ENCODE measurements around the gene NMNAT2. TPM values are rescaled to one million over a fixed set of nuclear protein-coding genes. Genes with fewer than 3 reads are reported as not detected.

NMNAT2 gene
- total RNA-seq, 1 experiment from 2014 or later: 0.39 TPM

DNA sequence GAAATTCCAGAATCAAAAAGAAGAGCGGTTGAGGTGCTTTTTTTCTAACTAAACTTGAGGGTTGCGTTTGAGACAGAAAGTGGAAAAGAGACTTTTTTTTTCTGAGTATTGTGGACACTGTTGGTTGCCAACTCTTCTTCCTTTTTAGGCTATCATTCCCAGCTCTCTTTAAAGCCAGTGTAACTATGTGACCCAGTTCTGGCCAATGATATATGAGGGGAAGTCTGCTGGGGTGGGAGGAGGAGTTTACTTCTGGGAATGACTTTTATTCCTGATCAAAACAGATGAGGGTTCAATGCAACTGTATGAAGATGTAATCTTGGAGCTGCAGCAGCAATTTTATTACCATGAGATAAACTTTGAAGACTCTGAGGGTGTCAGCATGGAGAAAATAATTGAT is 17.3 kb upstream of the NMNAT2 start:
- no peak for TF ChIP-seq SIN3A (IDR thresholded peaks at IDR 0.05; ENCODE audit: borderline replicate concordance, insufficient read depth, low read depth, low read length)
- TF ChIP-seq CTCF (IDR thresholded peaks at IDR 0.05): no peak
- TF ChIP-seq, protein P1, sequence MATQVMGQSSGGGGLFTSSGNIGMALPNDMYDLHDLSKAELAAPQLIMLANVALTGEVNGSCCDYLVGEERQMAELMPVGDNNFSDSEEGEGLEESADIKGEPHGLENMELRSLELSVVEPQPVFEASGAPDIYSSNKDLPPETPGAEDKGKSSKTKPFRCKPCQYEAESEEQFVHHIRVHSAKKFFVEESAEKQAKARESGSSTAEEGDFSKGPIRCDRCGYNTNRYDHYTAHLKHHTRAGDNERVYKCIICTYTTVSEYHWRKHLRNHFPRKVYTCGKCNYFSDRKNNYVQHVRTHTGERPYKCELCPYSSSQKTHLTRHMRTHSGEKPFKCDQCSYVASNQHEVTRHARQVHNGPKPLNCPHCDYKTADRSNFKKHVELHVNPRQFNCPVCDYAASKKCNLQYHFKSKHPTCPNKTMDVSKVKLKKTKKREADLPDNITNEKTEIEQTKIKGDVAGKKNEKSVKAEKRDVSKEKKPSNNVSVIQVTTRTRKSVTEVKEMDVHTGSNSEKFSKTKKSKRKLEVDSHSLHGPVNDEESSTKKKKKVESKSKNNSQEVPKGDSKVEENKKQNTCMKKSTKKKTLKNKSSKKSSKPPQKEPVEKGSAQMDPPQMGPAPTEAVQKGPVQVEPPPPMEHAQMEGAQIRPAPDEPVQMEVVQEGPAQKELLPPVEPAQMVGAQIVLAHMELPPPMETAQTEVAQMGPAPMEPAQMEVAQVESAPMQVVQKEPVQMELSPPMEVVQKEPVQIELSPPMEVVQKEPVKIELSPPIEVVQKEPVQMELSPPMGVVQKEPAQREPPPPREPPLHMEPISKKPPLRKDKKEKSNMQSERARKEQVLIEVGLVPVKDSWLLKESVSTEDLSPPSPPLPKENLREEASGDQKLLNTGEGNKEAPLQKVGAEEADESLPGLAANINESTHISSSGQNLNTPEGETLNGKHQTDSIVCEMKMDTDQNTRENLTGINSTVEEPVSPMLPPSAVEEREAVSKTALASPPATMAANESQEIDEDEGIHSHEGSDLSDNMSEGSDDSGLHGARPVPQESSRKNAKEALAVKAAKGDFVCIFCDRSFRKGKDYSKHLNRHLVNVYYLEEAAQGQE (IDR thresholded peaks at IDR 0.05; ENCODE audit: insufficient read depth in 1 of 2, low read depth in 2 of 2, low read length in 1 of 2): no peak
- TF ChIP-seq TCF7L2 (IDR thresholded peaks at IDR 0.05; ENCODE audit: low read depth, low read length): no peak
- no peak for TF ChIP-seq POLR2AphosphoS5 (IDR thresholded peaks at IDR 0.05; ENCODE audit: low read depth, low read length)
- intact Hi-C loops (cut with micrococcal nuclease; ENCODE audit: unreplicated experiment) (no loop called here), in situ Hi-C loops (cut with HindIII; ENCODE audit: low pct_unique_long_range_greater_than_20kb, low sequenced_read_pairs) (no loop called here)
- ChIA-PET CTCF (no interaction called here), POLR2A (no interaction called here)
- ATAC-seq: no peak
- Histone ChIP-seq H3K36me3 (ENCODE audit: control insufficient read depth, insufficient read depth, low read length) (no peaks in the 10 kb centered on the region), H3K4me3 (ENCODE audit: low read depth in 2 of 2, low read length in 2 of 2) (no peak overlapping the region), H3K4me1 (ENCODE audit: control insufficient read depth, insufficient read depth, low read length) (no peaks in the 10 kb centered on the region), H3K27ac (ENCODE audit: low read length) (no peak overlapping the region), H3K9me3 (ENCODE audit: control insufficient read depth, insufficient read depth, low read depth, low read length) (no peaks in the 10 kb centered on the region), H3K27me3 (ENCODE audit: control insufficient read depth, insufficient read depth, low read length) (0 out of 2 replicates have a peak, but pooled peaks cover 4% of the 10 kb centered on the region)
- BruUV-seq (replicated peaks): no TSS peak
- DNase-seq (ENCODE audit: low read depth, low spot score): no peak

GRCh38 chr1:183433703-183434102 is 15.5 kb upstream of the NMNAT2 start:
- ChIA-PET POLR2A (no interaction called here), CTCF (no interaction called here)
- BruUV-seq (replicated peaks): no TSS peak
- DNase-seq (ENCODE audit: low read depth, low spot score) (no peak), ATAC-seq (no peak)
- H3K27me3 ChIP-seq (ENCODE audit: control insufficient read depth, insufficient read depth, low read length): peaks cover 6% of the 10 kb centered on the region; the same call in 1 of the 2 replicates
- H3K4me1 ChIP-seq (ENCODE audit: control insufficient read depth, insufficient read depth, low read length): no peaks in the 10 kb centered on the region
- no peaks in the 10 kb centered on the region for H3K36me3 ChIP-seq (ENCODE audit: control insufficient read depth, insufficient read depth, low read length)
- in situ Hi-C loops (cut with HindIII; ENCODE audit: low pct_unique_long_range_greater_than_20kb, low sequenced_read_pairs): no loop called here
- no peaks in the 10 kb centered on the region for H3K9me3 ChIP-seq (ENCODE audit: control insufficient read depth, insufficient read depth, low read depth, low read length)
- TF ChIP-seq CTCF (IDR thresholded peaks at IDR 0.05) (no peak), SIN3A (IDR thresholded peaks at IDR 0.05; ENCODE audit: borderline replicate concordance, insufficient read depth, low read depth, low read length) (no peak), TCF7L2 (IDR thresholded peaks at IDR 0.05; ENCODE audit: low read depth, low read length) (no peak), POLR2AphosphoS5 (IDR thresholded peaks at IDR 0.05; ENCODE audit: low read depth, low read length) (no peak)
- TF ChIP-seq, protein P1 (IDR thresholded peaks at IDR 0.05; ENCODE audit: insufficient read depth in 1 of 2, low read depth in 2 of 2, low read length in 1 of 2): no peak
- no peak overlapping the region for H3K4me3 ChIP-seq (ENCODE audit: low read depth in 2 of 2, low read length in 2 of 2)
- intact Hi-C loops (cut with micrococcal nuclease; ENCODE audit: unreplicated experiment): no loop called here
- H3K27ac ChIP-seq (ENCODE audit: low read length): no peak overlapping the region

All from Panc1 (cell line).